MCF 10A (cell line): ENCODE data around the gene SH3BGR. TPM values are rescaled to one million over a fixed set of nuclear protein-coding genes. Genes with fewer than 3 reads are reported as not detected.

Source experiments
- BruUV-seq: library from RNA; stranded (reverse); fragments of 400-500 nt; replicated peaks from 2 replicates; lab custom pipeline; 2021; lab: Mats Ljungman, UMichigan
- CTCF ChIA-PET: fragments of 300-600 bp; sonication (Branson Sonifier 250); formaldehyde crosslinking; extraction: SDS; loops from one replicate; lab custom pipeline; 2021; ENCODE audit warnings: antibody characterized with exemption, inconsistent platforms; lab: Yijun Ruan, JAX
- POLR2A ChIA-PET: fragments of 300-600, 350-650 bp; sonication (Branson Sonifier 250); formaldehyde crosslinking; extraction: SDS; loops from one replicate; lab custom pipeline; 2020; ENCODE audit warnings: antibody characterized with exemption, inconsistent platforms; lab: Yijun Ruan, JAX
- DNase-seq: peaks from one replicate; pipeline ENCODE4 v3.0.0-alpha.2; 2018; ENCODE audit not compliant: unreplicated experiment
- H3K27ac Mint-ChIP-seq: one replicate; pipeline ENCODE4 v1.8.0; 2022; ENCODE audit warnings: mild to moderate bottlenecking, low read depth, mixed read lengths; ENCODE audit not compliant: unreplicated experiment
- H3K27me3 Mint-ChIP-seq: one replicate; pipeline ENCODE4 v1.8.0; 2022; ENCODE audit warnings: mixed read lengths; ENCODE audit not compliant: insufficient read depth, unreplicated experiment
- H3K36me3 Mint-ChIP-seq: one replicate; pipeline ENCODE4 v1.8.0; 2022; ENCODE audit warnings: mild to moderate bottlenecking, moderate library complexity, mixed read lengths; ENCODE audit not compliant: insufficient read depth, unreplicated experiment
- H3K4me1 Mint-ChIP-seq: one replicate; pipeline ENCODE4 v1.8.0; 2022; ENCODE audit warnings: mixed read lengths; ENCODE audit not compliant: insufficient read depth, unreplicated experiment
- H3K4me3 Mint-ChIP-seq: one replicate; pipeline ENCODE4 v1.8.0; 2022; ENCODE audit warnings: mild to moderate bottlenecking, moderate library complexity, mixed read lengths; ENCODE audit not compliant: unreplicated experiment
- H3K9me3 Mint-ChIP-seq: one replicate; pipeline ENCODE4 v1.8.0; 2022; ENCODE audit warnings: mixed read lengths; ENCODE audit not compliant: unreplicated experiment
- CTCF ChIP-seq: fragments of 200-600 bp; IDR thresholded peaks from one replicate; pipeline ENCODE4 v1.8.0; 2022; ENCODE audit warnings: antibody characterized with exemption, mild to moderate bottlenecking; ENCODE audit not compliant: unreplicated experiment
- intact Hi-C: fragments of 100-400 bp; cut with micrococcal nuclease; formaldehyde crosslinking; loops from 2 replicates; pipeline ENCODE4 v1.14.1; 2022
- total RNA-seq: library from RNA; stranded (reverse); gene quantifications from 2 replicates; pipeline ENCODE4 v1.2.3, GENCODE V29; 2022

SH3BGR gene
- total RNA-seq, 1 experiment from 2014 or later = 11.3 TPM

GRCh38 chr21:39434950-39435349 is 16.8 kb upstream of the SH3BGR start:
- CTCF ChIA-PET = no interaction called here
- BruUV-seq = no TSS peak
- DNase-seq = no peak
- no peak for TF ChIP-seq CTCF
- no peaks in the 10 kb centered on the region for H3K9me3 Mint-ChIP-seq
- no peaks in the 10 kb centered on the region for H3K36me3 Mint-ChIP-seq
- intact Hi-C loops = no loop called here
- H3K4me1 Mint-ChIP-seq = no peaks in the 10 kb centered on the region
- no peak overlapping the region for H3K27ac Mint-ChIP-seq
- POLR2A ChIA-PET = no interaction called here
- H3K27me3 Mint-ChIP-seq = no peaks in the 10 kb centered on the region
- no peak overlapping the region for H3K4me3 Mint-ChIP-seq

GRCh38 chr21:39439232-39439631 is 12.5 kb upstream of the SH3BGR start:
- H3K27me3 Mint-ChIP-seq = no peaks in the 10 kb centered on the region
- no peak for DNase-seq
- no peak for TF ChIP-seq CTCF
- H3K4me3 Mint-ChIP-seq = no peak overlapping the region
- intact Hi-C loops = no loop called here
- H3K9me3 Mint-ChIP-seq = no peaks in the 10 kb centered on the region
- H3K4me1 Mint-ChIP-seq = peaks cover under 1% of the 10 kb centered on the region
- H3K36me3 Mint-ChIP-seq = no peaks in the 10 kb centered on the region
- no TSS peak for BruUV-seq
- ChIA-PET CTCF (interaction anchor here (5.7 kb wide), 1 partner anchor 11 kb away, joined by 59 read pairs; no protein-coding TSS in a partner anchor), POLR2A (interaction anchor here (0.7 kb wide), 1 partner anchor 91 kb away, joined by 3 read pairs; no protein-coding TSS in a partner anchor)
- no peak overlapping the region for H3K27ac Mint-ChIP-seq

GRCh38 chr21:39441502-39442475 is 10.0 kb upstream of the SH3BGR start:
- Mint-ChIP-seq H3K27ac (no peak overlapping the region), H3K4me1 (peaks cover 9% of the 10 kb centered on the region), H3K27me3 (no peaks in the 10 kb centered on the region), H3K9me3 (no peaks in the 10 kb centered on the region), H3K36me3 (peaks cover 9% of the 10 kb centered on the region), H3K4me3 (no peak overlapping the region)
- peak; percentile 61 for DNase-seq
- CTCF ChIA-PET = interaction anchor here (0.6 to 5.7 kb wide), 38 partner anchors 8 to 703 kb away, joined by 3 to 59 read pairs (median 4); no protein-coding TSS in a partner anchor
- no TSS peak for BruUV-seq
- peak; percentile 78 for TF ChIP-seq CTCF
- intact Hi-C loops = loop anchor here (1.0 to 5.0 kb wide), 2 partner anchors 54 to 257 kb away; no protein-coding TSS in a partner anchor
- POLR2A ChIA-PET = interaction anchor here (0.9 to 1.8 kb wide), 4 partner anchors 54 to 259 kb away, joined by 3 to 8 read pairs (median 4); partner anchors contain the start of genes HMGN1 and PSMG1
